SK-N-SH (cell line): ENCODE measurements around the gene VPS51. TPM values are rescaled to one million over a fixed set of nuclear protein-coding genes. Genes with fewer than 3 reads are reported as not detected.

ENCODE experiments used
- CTCF ChIA-PET: fragments of 300-600, 350-600 bp; formaldehyde crosslinking; extraction: SDS; loops from one replicate; lab custom pipeline; 2021; lab: Yijun Ruan, JAX
- POLR2A ChIA-PET: fragments of 350-600 bp; sonication (Branson Sonifier 250); formaldehyde crosslinking; extraction: SDS; loops from one replicate; lab custom pipeline; 2020; ENCODE audit warnings: antibody characterized with exemption, inconsistent platforms; lab: Yijun Ruan, JAX
- DNase-seq: peaks from one replicate; pipeline ENCODE4 v3.0.0; 2012
- H2AFZ ChIP-seq: fragments of 200-600 bp; sonication (generic); 2 replicates; pipeline ENCODE4 v1.8.1; 2016; ENCODE audit warnings: antibody characterized with exemption, mild to moderate bottlenecking, low read depth
- H3F3A ChIP-seq: fragments of 200-600 bp; sonication (generic); replicated peaks from 2 replicates; pipeline ENCODE3; 2016; ENCODE audit warnings: antibody characterized with exemption, mild to moderate bottlenecking; ENCODE audit not compliant: insufficient read depth
- H3K27ac ChIP-seq, 2 experiments: fragments of 200-500 bp in 1 of 2; fragments of 200-600 bp in 1 of 2; sonication (Bioruptor generic) in 1 of 2; sonication (generic), shearing (Covaris generic) in 1 of 2; 2 replicates each; pipeline versions ENCODE4 v1.5.1 to v1.6.1; 2014 to 2016; ENCODE audit warnings: low read depth in 2 of 2, inconsistent platforms in 1 of 2, low read length in 1 of 2, mild to moderate bottlenecking in 1 of 2, mixed read lengths in 1 of 2
- H3K27me3 ChIP-seq: fragments of 200-600 bp; sonication (generic), shearing (Covaris generic); 2 replicates; pipeline ENCODE4 v1.6.1; 2016; ENCODE audit warnings: mixed run types; ENCODE audit not compliant: insufficient read depth
- H3K36me3 ChIP-seq, 2 experiments: fragments of 200-500 bp in 1 of 2; fragments of 200-600 bp in 1 of 2; sonication (Bioruptor generic) in 1 of 2; sonication (generic) in 1 of 2; replicated peaks in 1 of 2; 2 replicates each; pipeline versions ENCODE3 to v1.5.1; 2014 to 2016; ENCODE audit warnings: low read length in 1 of 2, mild to moderate bottlenecking in 1 of 2; ENCODE audit not compliant: insufficient read depth in 2 of 2, control insufficient read depth in 1 of 2
- H3K4me1 ChIP-seq, 2 experiments: fragments of 200-500 bp in 1 of 2; fragments of 200-600 bp in 1 of 2; sonication (Bioruptor generic) in 1 of 2; sonication (generic), shearing (Covaris generic) in 1 of 2; 2 replicates each; pipeline versions ENCODE4 v1.5.1 to v1.6.1; 2014 to 2016; ENCODE audit warnings: low read depth in 1 of 2, low read length in 1 of 2, mixed run types in 1 of 2; ENCODE audit not compliant: insufficient read depth in 2 of 2, control insufficient read depth in 1 of 2
- H3K4me2 ChIP-seq: fragments of 200-600 bp; sonication (generic), shearing (Covaris generic); 2 replicates; pipeline ENCODE4 v1.6.1; 2017; ENCODE audit warnings: mixed run types
- H3K4me3 ChIP-seq, 2 experiments: fragments of 200-500 bp in 1 of 2; fragments of 200-600 bp in 1 of 2; sonication (Bioruptor generic) in 1 of 2; sonication (generic), shearing (Covaris generic) in 1 of 2; 2 replicates each; pipeline versions ENCODE4 v1.5.1 to v1.8.1; 2014 to 2016; ENCODE audit warnings: low read depth in 2 of 2, inconsistent platforms in 1 of 2, low read length in 1 of 2, mild to moderate bottlenecking in 1 of 2, mixed read lengths in 1 of 2, moderate library complexity in 1 of 2
- H3K79me2 ChIP-seq: fragments of 200-600 bp; sonication (generic); 2 replicates; pipeline ENCODE4 v1.8.1; 2017; ENCODE audit warnings: mild to moderate bottlenecking; ENCODE audit not compliant: insufficient read depth
- H3K9ac ChIP-seq: fragments of 200-600 bp; sonication (generic); 2 replicates; pipeline ENCODE4 v1.6.1; 2017; ENCODE audit warnings: mixed run types
- H3K9me2 ChIP-seq: fragments of 200-600 bp; sonication (generic); 2 replicates; pipeline ENCODE4 v1.6.1; 2017; ENCODE audit warnings: mixed run types
- H3K9me3 ChIP-seq: fragments of 200-600 bp; sonication (generic); 2 replicates; pipeline ENCODE4 v1.6.1; 2017; ENCODE audit warnings: mixed run types, mild to moderate bottlenecking, moderate library complexity
- H4K20me1 ChIP-seq: fragments of 200-600 bp; sonication (generic); 2 replicates; pipeline ENCODE4 v1.6.1; 2017; ENCODE audit warnings: mild to moderate bottlenecking, mixed run types; ENCODE audit not compliant: insufficient read depth
- CHD2 ChIP-seq: fragments of 150-350 bp; IDR thresholded peaks from 2 replicates; pipeline ENCODE4 v1.6.1; 2018; ENCODE audit warnings: low read length; ENCODE audit not compliant: partially characterized antibody
- EP300 ChIP-seq, 2 experiments: IDR thresholded peaks; 2 replicates each; pipeline versions ENCODE4 v1.4.0 to v1.6.1; 2012; ENCODE audit warnings: borderline replicate concordance in 1 of 2, low read depth in 1 of 2, low read length in 1 of 2
- EZH2phosphoT487 ChIP-seq: fragments of 200-600 bp; sonication (generic); IDR thresholded peaks from 2 replicates; pipeline ENCODE4 v1.6.1; 2017; ENCODE audit warnings: low read depth, mixed run types, mild to moderate bottlenecking, antibody characterized with exemption, moderate library complexity, borderline replicate concordance
- FOXJ3 ChIP-seq: sonication (generic); formaldehyde crosslinking; IDR thresholded peaks from 2 replicates; pipeline ENCODE4 v1.5.1; 2020; ENCODE audit warnings: mild to moderate bottlenecking, missing genetic modification reagents
- FOXM1 ChIP-seq: IDR thresholded peaks from 2 replicates; pipeline ENCODE4 v1.4.0; 2012; ENCODE audit warnings: low read depth, mild to moderate bottlenecking
- GATA2 ChIP-seq: sonication (generic); formaldehyde crosslinking; IDR thresholded peaks from 2 replicates; pipeline ENCODE4 v1.5.0; 2020; ENCODE audit warnings: mild to moderate bottlenecking, missing genetic modification reagents
- JUND ChIP-seq: IDR thresholded peaks from 2 replicates; pipeline ENCODE4 v1.4.0; 2012
- MEF2A ChIP-seq: IDR thresholded peaks from 2 replicates; pipeline ENCODE4 v1.4.0; 2012; ENCODE audit warnings: low read depth, borderline replicate concordance
- MXI1 ChIP-seq: IDR thresholded peaks from 2 replicates; pipeline ENCODE4 v1.6.1; 2012; ENCODE audit warnings: mild to moderate bottlenecking, low read depth, low read length, improper control_type of control experiment
- NFIC ChIP-seq: IDR thresholded peaks from 2 replicates; pipeline ENCODE4 v1.4.0; 2012; ENCODE audit warnings: borderline replicate concordance
- POLR2AphosphoS5 ChIP-seq: IDR thresholded peaks from 2 replicates; pipeline ENCODE4 v1.6.1; 2012; ENCODE audit warnings: low read depth, low read length
- RAD21 ChIP-seq: IDR thresholded peaks from 2 replicates; pipeline ENCODE4 v1.6.1; 2012; ENCODE audit warnings: mild to moderate bottlenecking, low read length
- RCOR1 ChIP-seq: fragments of 150-350 bp; IDR thresholded peaks from 2 replicates; pipeline ENCODE4 v1.6.1; 2017; ENCODE audit warnings: antibody characterized with exemption, low read length
- RFX5 ChIP-seq: IDR thresholded peaks from 2 replicates; pipeline ENCODE4 v1.6.1; 2012; ENCODE audit warnings: mild to moderate bottlenecking, improper control_type of control experiment, low read length
- RXRA ChIP-seq: IDR thresholded peaks from 2 replicates; pipeline ENCODE4 v1.4.0; 2012; ENCODE audit warnings: low read depth, mild to moderate bottlenecking, borderline replicate concordance
- SIN3A ChIP-seq: IDR thresholded peaks from 2 replicates; pipeline ENCODE4 v1.6.1; 2012; ENCODE audit warnings: low read depth, mild to moderate bottlenecking, low read length, moderate library complexity, borderline replicate concordance
- SMC3 ChIP-seq: IDR thresholded peaks from 2 replicates; pipeline ENCODE4 v1.6.1; 2012; ENCODE audit warnings: low read depth, low read length, improper control_type of control experiment
- TAF1 ChIP-seq: IDR thresholded peaks from 2 replicates; pipeline ENCODE4 v1.6.1; 2012; ENCODE audit warnings: low read depth, mild to moderate bottlenecking, low read length, moderate library complexity, borderline replicate concordance
- WGBS: methylation state at CpG from one replicate; pipeline ENCODE4 v1.1.6; 2017; ENCODE audit warnings: low lambda C conversion rate; 5-methylcytosine and 5-hydroxymethylcytosine counted together
- polyA plus RNA-seq, 3 experiments: library from polyadenylated mRNA; depleted of rRNA; stranded (reverse); fragments of >200 nt; gene quantifications; 2 replicates each; pipeline ENCODE4 v1.2.3, GENCODE V29; 2012
- TF ChIP-seq, protein P1 (sequence below): IDR thresholded peaks from 2 replicates; pipeline ENCODE4; 2012
- TF ChIP-seq, protein P2 (sequence below): fragments of 200-600 bp; sonication (generic); IDR thresholded peaks from 2 replicates; pipeline ENCODE4 v1.6.1; 2017; ENCODE audit warnings: antibody characterized with exemption, mild to moderate bottlenecking, moderate library complexity
- TF ChIP-seq, protein P3 (sequence below): IDR thresholded peaks from 2 replicates; pipeline ENCODE4 v1.6.1; 2012; ENCODE audit warnings: mild to moderate bottlenecking, low read depth, low read length, moderate library complexity
- TF ChIP-seq, protein P4 (sequence below): IDR thresholded peaks from 2 replicates; pipeline ENCODE4 v1.4.0; 2012; ENCODE audit warnings: low read depth

Gene VPS51
- polyA plus RNA-seq, 1 of the 3 experiments (the other 2 are of a cell fraction) = 59.9 TPM

DNA sequence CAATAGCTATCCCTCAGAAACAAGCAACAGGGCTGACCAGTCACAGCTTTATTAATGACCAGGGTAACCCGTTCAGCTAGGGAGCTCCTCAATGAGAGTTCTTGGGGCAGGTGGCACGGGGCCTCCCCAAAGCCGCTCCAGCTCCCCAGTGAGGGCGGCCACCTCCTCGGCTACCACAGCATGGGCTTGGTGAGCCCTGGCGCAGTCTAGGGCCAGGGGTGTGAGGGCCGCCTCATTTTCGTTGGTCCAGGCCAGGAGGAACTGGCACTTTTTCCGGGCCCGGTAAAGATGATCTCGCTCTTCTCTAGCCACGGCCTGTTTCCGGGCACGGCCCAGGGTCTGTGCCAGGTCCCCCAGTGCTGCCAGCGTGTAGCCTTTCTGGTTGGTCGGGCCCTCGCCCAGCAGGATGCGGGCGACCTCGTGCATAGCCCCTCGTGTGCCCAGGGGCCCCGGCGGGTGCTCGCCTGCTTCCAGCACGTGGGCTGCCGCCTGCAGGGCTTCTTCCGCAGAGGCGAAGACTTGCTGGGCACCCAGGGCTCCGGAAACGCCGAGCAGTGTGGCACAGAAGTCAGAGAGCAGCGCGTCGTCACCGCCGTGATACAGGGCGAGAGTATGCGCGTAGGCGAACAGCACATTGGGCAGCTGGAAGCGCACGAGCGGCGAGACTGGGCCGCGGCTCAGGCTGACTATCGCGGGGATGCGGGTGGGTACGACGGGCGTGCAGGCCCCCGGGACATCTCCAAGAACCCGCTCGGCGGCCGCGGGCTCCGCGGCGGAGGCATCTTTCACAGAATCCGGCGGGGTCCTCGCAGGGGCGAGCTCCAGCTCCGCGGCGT is 20.6 kb downstream of the VPS51 start:
- 46% methylated on average over 38 of the region's 68 CpGs for WGBS
- no peaks in the 10 kb centered on the region for H3K9me3 ChIP-seq
- peaks cover 29% of the 10 kb centered on the region for H3F3A ChIP-seq
- H3K79me2 ChIP-seq = peaks cover 37% of the 10 kb centered on the region
- no peaks in the 10 kb centered on the region for H4K20me1 ChIP-seq
- H3K27ac ChIP-seq = peak overlapping the region; percentile 67 to 89
- H3K4me1 ChIP-seq = peaks cover 22 to 51% of the 10 kb centered on the region in 2 experiments; a peak in 3 of 4 replicates
- peaks cover 34 to 35% of the 10 kb centered on the region in 2 experiments for H3K36me3 ChIP-seq
- peak; percentile 58 for DNase-seq
- TF ChIP-seq FOXJ3 (CRISPR knock-in tag) (no peak), CHD2 (no peak), RXRA (no peak), FOXM1 (no peak), POLR2AphosphoS5 (peak; percentile 42; the same call in 1 of the 2 replicates), RAD21 (no peak), TAF1 (no peak), SMC3 (no peak), RCOR1 (no peak), MEF2A (no peak), NFIC (no peak), MXI1 (peak; percentile 29; the same call in 1 of the 2 replicates), EP300 (IDR thresholded peaks at IDR 0.05; ENCODE audit: borderline replicate concordance in 1 of 2, low read depth in 1 of 2, low read length in 1 of 2) (no peak), GATA2 (CRISPR knock-in tag) (no peak), JUND (no peak), SIN3A (0 out of 2 replicates have a peak, but pooled peaks have one; percentile 6), RFX5 (no peak), EZH2phosphoT487 (no peak)
- TF ChIP-seq, protein P1, sequence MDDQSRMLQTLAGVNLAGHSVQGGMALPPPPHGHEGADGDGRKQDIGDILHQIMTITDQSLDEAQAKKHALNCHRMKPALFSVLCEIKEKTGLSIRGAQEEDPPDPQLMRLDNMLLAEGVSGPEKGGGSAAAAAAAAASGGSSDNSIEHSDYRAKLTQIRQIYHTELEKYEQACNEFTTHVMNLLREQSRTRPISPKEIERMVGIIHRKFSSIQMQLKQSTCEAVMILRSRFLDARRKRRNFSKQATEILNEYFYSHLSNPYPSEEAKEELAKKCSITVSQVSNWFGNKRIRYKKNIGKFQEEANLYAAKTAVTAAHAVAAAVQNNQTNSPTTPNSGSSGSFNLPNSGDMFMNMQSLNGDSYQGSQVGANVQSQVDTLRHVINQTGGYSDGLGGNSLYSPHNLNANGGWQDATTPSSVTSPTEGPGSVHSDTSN = no peak; the same call in 1 of the 2 replicates
- TF ChIP-seq, protein P2, sequence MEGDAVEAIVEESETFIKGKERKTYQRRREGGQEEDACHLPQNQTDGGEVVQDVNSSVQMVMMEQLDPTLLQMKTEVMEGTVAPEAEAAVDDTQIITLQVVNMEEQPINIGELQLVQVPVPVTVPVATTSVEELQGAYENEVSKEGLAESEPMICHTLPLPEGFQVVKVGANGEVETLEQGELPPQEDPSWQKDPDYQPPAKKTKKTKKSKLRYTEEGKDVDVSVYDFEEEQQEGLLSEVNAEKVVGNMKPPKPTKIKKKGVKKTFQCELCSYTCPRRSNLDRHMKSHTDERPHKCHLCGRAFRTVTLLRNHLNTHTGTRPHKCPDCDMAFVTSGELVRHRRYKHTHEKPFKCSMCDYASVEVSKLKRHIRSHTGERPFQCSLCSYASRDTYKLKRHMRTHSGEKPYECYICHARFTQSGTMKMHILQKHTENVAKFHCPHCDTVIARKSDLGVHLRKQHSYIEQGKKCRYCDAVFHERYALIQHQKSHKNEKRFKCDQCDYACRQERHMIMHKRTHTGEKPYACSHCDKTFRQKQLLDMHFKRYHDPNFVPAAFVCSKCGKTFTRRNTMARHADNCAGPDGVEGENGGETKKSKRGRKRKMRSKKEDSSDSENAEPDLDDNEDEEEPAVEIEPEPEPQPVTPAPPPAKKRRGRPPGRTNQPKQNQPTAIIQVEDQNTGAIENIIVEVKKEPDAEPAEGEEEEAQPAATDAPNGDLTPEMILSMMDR = no peak
- TF ChIP-seq, protein P3, sequence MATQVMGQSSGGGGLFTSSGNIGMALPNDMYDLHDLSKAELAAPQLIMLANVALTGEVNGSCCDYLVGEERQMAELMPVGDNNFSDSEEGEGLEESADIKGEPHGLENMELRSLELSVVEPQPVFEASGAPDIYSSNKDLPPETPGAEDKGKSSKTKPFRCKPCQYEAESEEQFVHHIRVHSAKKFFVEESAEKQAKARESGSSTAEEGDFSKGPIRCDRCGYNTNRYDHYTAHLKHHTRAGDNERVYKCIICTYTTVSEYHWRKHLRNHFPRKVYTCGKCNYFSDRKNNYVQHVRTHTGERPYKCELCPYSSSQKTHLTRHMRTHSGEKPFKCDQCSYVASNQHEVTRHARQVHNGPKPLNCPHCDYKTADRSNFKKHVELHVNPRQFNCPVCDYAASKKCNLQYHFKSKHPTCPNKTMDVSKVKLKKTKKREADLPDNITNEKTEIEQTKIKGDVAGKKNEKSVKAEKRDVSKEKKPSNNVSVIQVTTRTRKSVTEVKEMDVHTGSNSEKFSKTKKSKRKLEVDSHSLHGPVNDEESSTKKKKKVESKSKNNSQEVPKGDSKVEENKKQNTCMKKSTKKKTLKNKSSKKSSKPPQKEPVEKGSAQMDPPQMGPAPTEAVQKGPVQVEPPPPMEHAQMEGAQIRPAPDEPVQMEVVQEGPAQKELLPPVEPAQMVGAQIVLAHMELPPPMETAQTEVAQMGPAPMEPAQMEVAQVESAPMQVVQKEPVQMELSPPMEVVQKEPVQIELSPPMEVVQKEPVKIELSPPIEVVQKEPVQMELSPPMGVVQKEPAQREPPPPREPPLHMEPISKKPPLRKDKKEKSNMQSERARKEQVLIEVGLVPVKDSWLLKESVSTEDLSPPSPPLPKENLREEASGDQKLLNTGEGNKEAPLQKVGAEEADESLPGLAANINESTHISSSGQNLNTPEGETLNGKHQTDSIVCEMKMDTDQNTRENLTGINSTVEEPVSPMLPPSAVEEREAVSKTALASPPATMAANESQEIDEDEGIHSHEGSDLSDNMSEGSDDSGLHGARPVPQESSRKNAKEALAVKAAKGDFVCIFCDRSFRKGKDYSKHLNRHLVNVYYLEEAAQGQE = no peak
- TF ChIP-seq, protein P4, sequence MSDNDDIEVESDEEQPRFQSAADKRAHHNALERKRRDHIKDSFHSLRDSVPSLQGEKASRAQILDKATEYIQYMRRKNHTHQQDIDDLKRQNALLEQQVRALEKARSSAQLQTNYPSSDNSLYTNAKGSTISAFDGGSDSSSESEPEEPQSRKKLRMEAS = peak; percentile 86
- ChIA-PET CTCF (interaction anchor here (1.0 to 3.2 kb wide), 12 partner anchors 8 to 272 kb away, joined by 3 to 27 read pairs (median 8); partner anchors contain the start of genes ARL2, CAPN1, CDC42BPG and SYVN1), POLR2A (interaction anchor here (0.5 to 3.4 kb wide), 7 partner anchors 18 to 213 kb away, joined by 3 to 25 read pairs (median 5); partner anchors contain the start of genes ARL2, CAPN1, POLA2 and SYVN1)
- H2AFZ ChIP-seq = no peak overlapping the region
- peak overlapping the region; percentile 81 for H3K9ac ChIP-seq
- H3K4me3 ChIP-seq = peak overlapping the region; percentile 74 to 86
- no peaks in the 10 kb centered on the region for H3K9me2 ChIP-seq
- H3K4me2 ChIP-seq = peak overlapping the region; percentile 93
- H3K27me3 ChIP-seq = no peaks in the 10 kb centered on the region
